ENCODE data around the gene PCGF5. TPM values are rescaled to one million over a fixed set of nuclear protein-coding genes. Genes with fewer than 3 reads are reported as not detected.

PCGF5 gene
- total RNA-seq, 1 experiment from 2014 or later, result 12.0 TPM

GRCh38 chr10:91313796-91314485 is 93.5 kb downstream of the PCGF5 start:
- Mint-ChIP-seq H3K27me3 (ENCODE audit: insufficient read depth, unreplicated experiment) (peaks cover 8% of the 10 kb centered on the region), H3K4me1 (ENCODE audit: low read depth, unreplicated experiment) (no peaks in the 10 kb centered on the region), H3K27ac (ENCODE audit: unreplicated experiment) (no peak overlapping the region), H3K4me3 (ENCODE audit: unreplicated experiment) (no peak overlapping the region), H3K9me3 (ENCODE audit: unreplicated experiment) (no peaks in the 10 kb centered on the region), H3K36me3 (ENCODE audit: insufficient read depth, unreplicated experiment) (no peaks in the 10 kb centered on the region)
- BruUV-seq (replicated peaks), result no TSS peak
- intact Hi-C loops (cut with micrococcal nuclease; ENCODE audit: unreplicated experiment), result no loop called here
- no peaks in the 10 kb centered on the region for H3K36me3 ChIP-seq (ENCODE audit: control insufficient read depth, insufficient read depth, low read length)
- no peak for DNase-seq
- H3K9me3 ChIP-seq, result no peaks in the 10 kb centered on the region
- H3K4me3 ChIP-seq (ENCODE audit: low read depth, low read length), result no peak overlapping the region
- H3K27me3 ChIP-seq (replicated peaks; ENCODE audit: control insufficient read depth, insufficient read depth, low read length), result no peaks in the 10 kb centered on the region
- ChIA-PET POLR2A (no interaction called here), CTCF (no interaction called here)
- TF ChIP-seq, protein P1, sequence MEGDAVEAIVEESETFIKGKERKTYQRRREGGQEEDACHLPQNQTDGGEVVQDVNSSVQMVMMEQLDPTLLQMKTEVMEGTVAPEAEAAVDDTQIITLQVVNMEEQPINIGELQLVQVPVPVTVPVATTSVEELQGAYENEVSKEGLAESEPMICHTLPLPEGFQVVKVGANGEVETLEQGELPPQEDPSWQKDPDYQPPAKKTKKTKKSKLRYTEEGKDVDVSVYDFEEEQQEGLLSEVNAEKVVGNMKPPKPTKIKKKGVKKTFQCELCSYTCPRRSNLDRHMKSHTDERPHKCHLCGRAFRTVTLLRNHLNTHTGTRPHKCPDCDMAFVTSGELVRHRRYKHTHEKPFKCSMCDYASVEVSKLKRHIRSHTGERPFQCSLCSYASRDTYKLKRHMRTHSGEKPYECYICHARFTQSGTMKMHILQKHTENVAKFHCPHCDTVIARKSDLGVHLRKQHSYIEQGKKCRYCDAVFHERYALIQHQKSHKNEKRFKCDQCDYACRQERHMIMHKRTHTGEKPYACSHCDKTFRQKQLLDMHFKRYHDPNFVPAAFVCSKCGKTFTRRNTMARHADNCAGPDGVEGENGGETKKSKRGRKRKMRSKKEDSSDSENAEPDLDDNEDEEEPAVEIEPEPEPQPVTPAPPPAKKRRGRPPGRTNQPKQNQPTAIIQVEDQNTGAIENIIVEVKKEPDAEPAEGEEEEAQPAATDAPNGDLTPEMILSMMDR (IDR thresholded peaks at IDR 0.05; ENCODE audit: insufficient read depth in 1 of 2, low read depth in 1 of 2, low read length in 1 of 2, severe bottlenecking in 1 of 2, unreplicated experiment in 1 of 2), result no peak
- no peaks in the 10 kb centered on the region for H3K4me1 ChIP-seq

DNA sequence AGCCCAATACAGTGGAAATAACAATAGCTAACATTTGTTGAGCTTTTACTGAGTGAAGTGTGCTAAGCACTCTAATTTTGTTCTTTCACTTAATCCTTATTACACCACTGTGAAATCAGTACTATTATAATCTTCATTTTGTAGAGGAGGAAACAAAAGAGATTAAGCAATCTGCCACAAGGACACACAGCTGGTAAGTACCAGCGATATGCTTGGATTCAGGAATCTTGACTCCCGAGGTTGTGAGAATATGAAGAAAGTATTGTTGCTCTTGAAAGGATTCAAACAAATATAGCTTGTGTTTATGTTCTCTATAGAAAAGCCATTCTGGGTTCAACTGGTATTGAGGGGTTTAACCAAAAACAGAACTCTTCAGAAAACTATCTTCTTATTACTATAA is 96.0 kb downstream of the PCGF5 start:
- Mint-ChIP-seq H3K4me1 (ENCODE audit: low read depth, unreplicated experiment) (no peaks in the 10 kb centered on the region), H3K9me3 (ENCODE audit: unreplicated experiment) (no peaks in the 10 kb centered on the region), H3K4me3 (ENCODE audit: unreplicated experiment) (no peak overlapping the region), H3K27me3 (ENCODE audit: insufficient read depth, unreplicated experiment) (peaks cover under 1% of the 10 kb centered on the region), H3K27ac (ENCODE audit: unreplicated experiment) (no peak overlapping the region), H3K36me3 (ENCODE audit: insufficient read depth, unreplicated experiment) (no peaks in the 10 kb centered on the region)
- POLR2A ChIA-PET, result no interaction called here
- H3K36me3 ChIP-seq (ENCODE audit: control insufficient read depth, insufficient read depth, low read length), result no peaks in the 10 kb centered on the region
- no peaks in the 10 kb centered on the region for H3K27me3 ChIP-seq (replicated peaks; ENCODE audit: control insufficient read depth, insufficient read depth, low read length)
- DNase-seq, result no peak
- intact Hi-C loops (cut with micrococcal nuclease; ENCODE audit: unreplicated experiment), result no loop called here
- CTCF ChIA-PET, result interaction anchor here (1.2 kb wide), 1 partner anchor 18 kb away, joined by 3 read pairs; no protein-coding TSS in a partner anchor
- TF ChIP-seq, protein P1 (IDR thresholded peaks at IDR 0.05; ENCODE audit: insufficient read depth in 1 of 2, low read depth in 1 of 2, low read length in 1 of 2, severe bottlenecking in 1 of 2, unreplicated experiment in 1 of 2), result no peak
- no TSS peak for BruUV-seq (replicated peaks)
- H3K4me3 ChIP-seq (ENCODE audit: low read depth, low read length), result no peak overlapping the region
- H3K4me1 ChIP-seq, result no peaks in the 10 kb centered on the region
- no peaks in the 10 kb centered on the region for H3K9me3 ChIP-seq

DNA sequence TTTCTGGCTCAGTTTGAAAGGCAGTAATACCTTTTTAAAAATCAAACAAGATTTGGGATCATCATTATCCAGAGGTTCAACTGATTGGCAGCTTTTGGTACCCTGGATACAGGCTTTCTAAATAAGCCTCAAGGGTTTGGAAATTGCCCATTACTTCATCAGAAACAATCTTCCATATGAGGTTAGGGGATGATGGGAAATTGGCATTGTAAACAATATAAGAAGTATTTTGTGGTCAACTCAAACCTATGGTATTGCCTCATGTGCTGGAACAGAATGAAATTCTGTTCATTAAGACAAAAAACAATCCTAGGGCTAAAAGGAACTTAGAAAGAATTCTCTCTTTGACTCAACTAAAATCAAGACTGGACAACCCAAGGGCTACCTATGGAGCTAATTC is 97.1 kb downstream of the PCGF5 start:
- H3K9me3 Mint-ChIP-seq (ENCODE audit: unreplicated experiment), result no peaks in the 10 kb centered on the region
- H3K4me3 Mint-ChIP-seq (ENCODE audit: unreplicated experiment), result no peak overlapping the region

More for the DNA sequence above, 97.1 kb downstream of the PCGF5 start:
- Mint-ChIP-seq H3K36me3 (ENCODE audit: insufficient read depth, unreplicated experiment) (no peaks in the 10 kb centered on the region), H3K27ac (ENCODE audit: unreplicated experiment) (no peak overlapping the region), H3K4me1 (ENCODE audit: low read depth, unreplicated experiment) (no peaks in the 10 kb centered on the region), H3K27me3 (ENCODE audit: insufficient read depth, unreplicated experiment) (no peaks in the 10 kb centered on the region)
- Histone ChIP-seq H3K4me3 (ENCODE audit: low read depth, low read length) (no peak overlapping the region), H3K9me3 (no peaks in the 10 kb centered on the region), H3K4me1 (no peaks in the 10 kb centered on the region), H3K27me3 (replicated peaks; ENCODE audit: control insufficient read depth, insufficient read depth, low read length) (no peaks in the 10 kb centered on the region), H3K36me3 (ENCODE audit: control insufficient read depth, insufficient read depth, low read length) (no peaks in the 10 kb centered on the region)
- ChIA-PET CTCF (no interaction called here), POLR2A (no interaction called here)
- no TSS peak for BruUV-seq (replicated peaks)
- TF ChIP-seq, protein P1 (IDR thresholded peaks at IDR 0.05; ENCODE audit: insufficient read depth in 1 of 2, low read depth in 1 of 2, low read length in 1 of 2, severe bottlenecking in 1 of 2, unreplicated experiment in 1 of 2), result no peak
- intact Hi-C loops (cut with micrococcal nuclease; ENCODE audit: unreplicated experiment), result no loop called here
- DNase-seq, result no peak
